Ecto neural progenitor cell (in vitro differentiated cells): Measurements from ENCODE around the gene SH2D3A.
"Not testable (repeated sequence)": the region's sequence is repeated elsewhere in the genome, so short reads cannot be mapped to it uniquely, and the experiment has no call there.

ENCODE experiments used
- DNase-seq: peaks from one replicate; pipeline ENCODE4 v3.0.0-alpha.2; 2018; ENCODE audit warnings: low spot score

Gene SH2D3A

GRCh38 chr19:6721773-6722172, 45.5 kb downstream of the SH2D3A start:
- no peak for DNase-seq

GRCh38 chr19:6721138-6721474, 46.1 kb downstream of the SH2D3A start:
- no peak for DNase-seq

- DNase-seq, result no peak
These were observed 46.7 kb downstream of the SH2D3A start, which contains the start of gene C3 for GRCh38 chr19:6720369-6721137. C3 (minus strand) TSS chr19:6720650; CDS start chr19:6720589, 61 bp downstream.

GRCh38 chr19:6719992-6720368, 47.3 kb downstream of the SH2D3A start:
- DNase-seq, result no peak

- no peak for DNase-seq
These were observed 47.7 kb downstream of the SH2D3A start for GRCh38 chr19:6719540-6719861.

- no peak for DNase-seq
These were observed 48.3 kb downstream of the SH2D3A start for GRCh38 chr19:6718741-6719539.

GRCh38 chr19:6718111-6718740, 49.0 kb downstream of the SH2D3A start:
- DNase-seq, result no peak

GRCh38 chr19:6717441-6717971, 49.7 kb downstream of the SH2D3A start:
- no peak for DNase-seq

GRCh38 chr19:6717036-6717435, 50.2 kb downstream of the SH2D3A start:
- DNase-seq, result no peak

GRCh38 chr19:6716610-6716970, 50.6 kb downstream of the SH2D3A start:
- no peak for DNase-seq

GRCh38 chr19:6714749-6715555, 52.3 kb downstream of the SH2D3A start:
- DNase-seq, result no peak

- DNase-seq, result no peak
These were observed 53.2 kb downstream of the SH2D3A start for GRCh38 chr19:6713773-6714692.

GRCh38 chr19:6712692-6713670, 54.3 kb downstream of the SH2D3A start:
- no peak for DNase-seq

GRCh38 chr19:6712231-6712630, 55.0 kb downstream of the SH2D3A start:
- no peak for DNase-seq

- DNase-seq, result no peak
These were observed 55.6 kb downstream of the SH2D3A start for GRCh38 chr19:6711605-6712004.

- no peak for DNase-seq
These were observed 56.2 kb downstream of the SH2D3A start for GRCh38 chr19:6711078-6711361.

- no peak for DNase-seq
These were observed 56.8 kb downstream of the SH2D3A start for GRCh38 chr19:6710273-6711077.

GRCh38 chr19:6709549-6709948, 57.7 kb downstream of the SH2D3A start:
- DNase-seq, result no peak

- not testable (repeated sequence) for DNase-seq
These were observed 58.3 kb downstream of the SH2D3A start for GRCh38 chr19:6708913-6709312.
